Measurements from ENCODE around the gene SNX17.

The SNX17 gene

DNA sequence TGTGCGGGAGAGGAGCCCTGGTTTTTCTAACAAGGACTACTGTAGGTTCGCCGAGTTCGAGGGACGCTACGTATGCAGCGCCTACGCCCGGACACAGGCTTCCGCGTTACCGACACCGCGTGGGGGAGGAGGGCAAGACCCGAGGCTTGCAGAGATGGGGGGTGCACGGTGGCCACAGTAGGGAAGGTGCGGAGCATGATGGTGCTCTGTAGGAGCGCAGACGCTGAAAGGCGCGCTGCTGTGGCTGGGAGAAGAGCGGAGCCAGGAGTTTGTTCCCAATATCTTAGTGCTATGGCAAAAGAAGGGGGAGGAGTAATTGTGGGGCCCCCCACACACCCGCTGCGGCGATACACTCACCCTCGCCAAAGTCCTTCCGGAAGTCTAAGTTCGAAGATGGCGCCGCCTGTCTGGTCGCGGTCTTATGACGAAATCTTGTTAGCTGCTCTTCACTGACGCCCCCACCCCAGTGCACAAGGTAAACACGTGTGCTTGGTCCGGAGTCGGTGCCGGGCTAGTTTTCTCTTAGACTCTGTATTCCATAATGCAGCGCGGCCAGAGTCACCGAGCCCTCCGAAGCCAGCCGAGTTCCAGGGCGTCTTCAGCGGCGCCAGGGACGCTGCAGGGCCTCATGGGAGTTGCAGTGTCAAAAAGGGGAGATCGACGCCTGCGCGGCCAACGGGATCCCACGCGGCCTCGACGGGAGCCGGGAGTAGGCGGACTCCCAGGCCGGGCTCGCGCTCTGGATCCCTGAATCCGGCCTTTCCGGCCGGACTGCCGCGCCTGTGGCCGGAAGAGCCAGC lies 13.8 kb upstream of the SNX17 start, which contains the start of gene GTF3C2:
Gene GTF3C2 (minus strand): TSS at position 383 of the 800 bp plus-strand sequence. CDS start 13,210 bp downstream, outside the sequence.
- H3K79me1 ChIP-seq (ENCODE audit: low read depth, low read length), result peaks cover 6% of the 10 kb centered on the region
- peak within 1 kb of the TSS; percentile 95 for H3K4ac ChIP-seq (ENCODE audit: low read length)
- H3K27ac ChIP-seq (replicated peaks; ENCODE audit: low read length), result peak within 1 kb of the TSS; percentile 93
- DNase-seq (ENCODE audit: low spot score), result peak; percentile 98
- no peak within 1 kb of the TSS for H2BK12ac ChIP-seq (ENCODE audit: low read length)
- H3K36me3 ChIP-seq (replicated peaks in 1 of 2; ENCODE audit: control insufficient read depth in 2 of 2, insufficient read depth in 2 of 2, low read length in 2 of 2), result peaks cover 0 to 23% of the 10 kb centered on the region in 2 donors
- peak within 1 kb of the TSS; percentile 29 for H3K23ac ChIP-seq (ENCODE audit: low read depth, low read length, poor library complexity)
- no CpG with 5 or more reads among the region's 67 CpGs for WGBS, 2 donors (ENCODE audit: extremely low coverage in 2 of 2, insufficient read length in 2 of 2, insufficient replicate concordance in 1 of 2)
- H2BK120ac ChIP-seq (ENCODE audit: low read depth, low read length), result no peak within 1 kb of the TSS
- peak within 1 kb of the TSS; percentile 4 for H2AK5ac ChIP-seq (ENCODE audit: low read depth, low read length)
- H3K4me2 ChIP-seq (ENCODE audit: insufficient read depth, low read length, poor library complexity, severe bottlenecking), result peak within 1 kb of the TSS; percentile 91
- peak within 1 kb of the TSS; percentile 30 for H4K8ac ChIP-seq (ENCODE audit: low read depth, low read length)
- peak within 1 kb of the TSS; percentile 89 for H3K14ac ChIP-seq (ENCODE audit: low read length)
- peak within 1 kb of the TSS; percentile 96 for H2AFZ ChIP-seq (ENCODE audit: low read length)
- H3K18ac ChIP-seq (ENCODE audit: low read length), result peak within 1 kb of the TSS; percentile 91
- H3K4me1 ChIP-seq (ENCODE audit: control insufficient read depth in 2 of 2, insufficient read depth in 1 of 2, low read depth in 1 of 2, low read length in 2 of 2), result peaks cover 0 to 3% of the 10 kb centered on the region in 2 donors
- peak within 1 kb of the TSS; percentile 92 for H3K9ac ChIP-seq (ENCODE audit: low read depth, low read length, poor library complexity)
- peak within 1 kb of the TSS; percentile 95 to 97 for H3K4me3 ChIP-seq (ENCODE audit: low read length in 2 of 2)
- peaks cover 0 to 7% of the 10 kb centered on the region in 2 donors for H3K9me3 ChIP-seq (replicated peaks in 1 of 2; ENCODE audit: control insufficient read depth in 2 of 2, insufficient read depth in 1 of 2, low read depth in 1 of 2, low read length in 2 of 2)
- H4K91ac ChIP-seq (ENCODE audit: low read depth, low read length, poor library complexity), result no peak within 1 kb of the TSS
- H2BK5ac ChIP-seq (ENCODE audit: low read length), result peak within 1 kb of the TSS; percentile 9
- H3K27me3 ChIP-seq (ENCODE audit: control insufficient read depth in 3 of 3, insufficient read depth in 3 of 3, low read depth in 1 of 3, low read length in 3 of 3), result no peaks in the 10 kb centered on the region
- H2BK15ac ChIP-seq (ENCODE audit: low read length), result no peak within 1 kb of the TSS

DNA sequence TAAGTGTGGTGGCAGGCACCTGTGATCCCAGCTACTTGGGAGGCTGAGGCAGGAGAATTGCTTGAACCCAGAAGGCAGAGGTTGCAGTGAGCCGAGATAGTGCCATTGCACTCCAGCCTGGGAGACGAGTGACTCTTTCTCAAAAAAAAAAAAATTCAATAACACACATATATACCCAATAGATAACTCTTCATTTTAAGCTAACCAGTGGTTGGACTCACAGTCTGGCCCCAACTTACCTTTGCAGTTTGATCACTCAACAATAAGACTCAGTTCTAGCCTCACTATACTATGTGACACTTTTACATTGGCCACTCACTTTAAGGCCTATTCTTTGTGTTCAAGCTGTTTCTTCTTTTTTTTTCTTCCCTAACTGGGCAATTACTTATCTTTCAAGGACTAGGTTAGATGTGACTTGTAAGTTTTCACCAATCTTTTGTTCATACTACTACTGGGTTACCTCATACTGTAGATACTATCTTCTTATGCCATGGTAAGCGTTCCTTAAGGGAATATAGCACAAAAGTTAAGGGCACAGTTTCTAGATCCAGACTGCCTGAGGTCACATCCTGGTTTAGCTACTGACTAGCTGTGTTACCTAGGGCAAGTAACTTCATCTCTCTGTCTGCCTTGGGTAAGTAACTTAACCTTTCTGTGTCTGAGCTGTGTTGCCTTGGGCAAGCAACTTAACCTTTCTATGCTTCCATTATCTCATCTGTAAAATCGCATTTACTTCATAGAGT lies 7.6 kb upstream of the SNX17 start:
- H3K27ac ChIP-seq (replicated peaks; ENCODE audit: low read length), result no peak overlapping the region
- no peak overlapping the region for H3K4me3 ChIP-seq (ENCODE audit: low read length in 2 of 2)
- H2AFZ ChIP-seq (ENCODE audit: low read length), result no peak overlapping the region
- H2BK5ac ChIP-seq (ENCODE audit: low read length), result no peak overlapping the region
- peaks cover 24 to 69% of the 10 kb centered on the region in 2 donors for H3K36me3 ChIP-seq (replicated peaks in 1 of 2; ENCODE audit: control insufficient read depth in 2 of 2, insufficient read depth in 2 of 2, low read length in 2 of 2)
- H3K9me3 ChIP-seq (replicated peaks in 1 of 2; ENCODE audit: control insufficient read depth in 2 of 2, insufficient read depth in 1 of 2, low read depth in 1 of 2, low read length in 2 of 2), result peaks cover 0 to 7% of the 10 kb centered on the region in 2 donors
- no peak overlapping the region for H2AK5ac ChIP-seq (ENCODE audit: low read depth, low read length)
- no peak overlapping the region for H3K4me2 ChIP-seq (ENCODE audit: insufficient read depth, low read length, poor library complexity, severe bottlenecking)
- H2BK120ac ChIP-seq (ENCODE audit: low read depth, low read length), result no peak overlapping the region
- no peak overlapping the region for H3K4ac ChIP-seq (ENCODE audit: low read length)
- no peak overlapping the region for H3K14ac ChIP-seq (ENCODE audit: low read length)
- no peak overlapping the region for H4K8ac ChIP-seq (ENCODE audit: low read depth, low read length)
- H4K91ac ChIP-seq (ENCODE audit: low read depth, low read length, poor library complexity), result no peak overlapping the region
- no peak overlapping the region for H3K18ac ChIP-seq (ENCODE audit: low read length)
- no peaks in the 10 kb centered on the region for H3K4me1 ChIP-seq (ENCODE audit: control insufficient read depth in 2 of 2, insufficient read depth in 1 of 2, low read depth in 1 of 2, low read length in 2 of 2)
- no peak overlapping the region for H2BK12ac ChIP-seq (ENCODE audit: low read length)
- H3K9ac ChIP-seq (ENCODE audit: low read depth, low read length, poor library complexity), result no peak overlapping the region
- no peak for DNase-seq (ENCODE audit: low spot score)
- H2BK15ac ChIP-seq (ENCODE audit: low read length), result no peak overlapping the region
- no CpG with 5 or more reads among the region's 4 CpGs for WGBS, 2 donors (ENCODE audit: extremely low coverage in 2 of 2, insufficient read length in 2 of 2, insufficient replicate concordance in 1 of 2)
- no peaks in the 10 kb centered on the region for H3K79me1 ChIP-seq (ENCODE audit: low read depth, low read length)
- no peak overlapping the region for H3K23ac ChIP-seq (ENCODE audit: low read depth, low read length, poor library complexity)
- no peaks in the 10 kb centered on the region for H3K27me3 ChIP-seq (ENCODE audit: control insufficient read depth in 3 of 3, insufficient read depth in 3 of 3, low read depth in 1 of 3, low read length in 3 of 3)

DNA sequence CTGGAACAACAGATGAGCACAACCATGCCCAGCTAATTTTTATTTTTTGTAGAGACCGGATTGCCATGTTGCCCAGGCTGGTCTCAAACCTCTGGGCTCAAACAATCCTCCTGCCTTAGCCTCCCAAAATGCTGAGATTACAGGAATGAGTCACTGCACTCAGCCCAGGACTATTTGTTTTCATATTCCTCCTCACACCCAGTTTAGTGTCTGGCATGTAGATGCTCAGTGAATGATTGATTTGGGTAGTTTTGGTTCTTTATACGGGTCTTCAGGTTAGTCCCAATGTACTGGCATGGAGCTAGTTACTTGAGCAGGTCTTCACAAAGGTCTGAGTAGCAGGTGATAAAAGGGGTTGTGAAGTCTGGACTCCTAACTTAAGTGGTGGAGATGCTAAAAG lies 6.5 kb upstream of the SNX17 start:
- DNase-seq (ENCODE audit: low spot score), result no peak
- H4K91ac ChIP-seq (ENCODE audit: low read depth, low read length, poor library complexity), result no peak overlapping the region
- H4K8ac ChIP-seq (ENCODE audit: low read depth, low read length), result no peak overlapping the region
- H3K4me1 ChIP-seq (ENCODE audit: control insufficient read depth in 2 of 2, insufficient read depth in 1 of 2, low read depth in 1 of 2, low read length in 2 of 2), result peaks cover 0 to 1% of the 10 kb centered on the region in 2 donors
- H3K4me3 ChIP-seq (ENCODE audit: low read length in 2 of 2), result no peak overlapping the region
- H2BK15ac ChIP-seq (ENCODE audit: low read length), result no peak overlapping the region
- no peak overlapping the region for H3K9ac ChIP-seq (ENCODE audit: low read depth, low read length, poor library complexity)
- no peaks in the 10 kb centered on the region for H3K9me3 ChIP-seq (replicated peaks in 1 of 2; ENCODE audit: control insufficient read depth in 2 of 2, insufficient read depth in 1 of 2, low read depth in 1 of 2, low read length in 2 of 2)
- H3K23ac ChIP-seq (ENCODE audit: low read depth, low read length, poor library complexity), result no peak overlapping the region
- H2BK5ac ChIP-seq (ENCODE audit: low read length), result no peak overlapping the region
- no peak overlapping the region for H3K14ac ChIP-seq (ENCODE audit: low read length)
- no peak overlapping the region for H3K4me2 ChIP-seq (ENCODE audit: insufficient read depth, low read length, poor library complexity, severe bottlenecking)
- H3K4ac ChIP-seq (ENCODE audit: low read length), result no peak overlapping the region
- peaks cover 29 to 72% of the 10 kb centered on the region in 2 donors for H3K36me3 ChIP-seq (replicated peaks in 1 of 2; ENCODE audit: control insufficient read depth in 2 of 2, insufficient read depth in 2 of 2, low read length in 2 of 2)
- H2AFZ ChIP-seq (ENCODE audit: low read length), result no peak overlapping the region
- no peak overlapping the region for H2BK12ac ChIP-seq (ENCODE audit: low read length)
- no peak overlapping the region for H3K18ac ChIP-seq (ENCODE audit: low read length)
- no CpG with 5 or more reads among the region's 2 CpGs for WGBS, 2 donors (ENCODE audit: extremely low coverage in 2 of 2, insufficient read length in 2 of 2, insufficient replicate concordance in 1 of 2)
- no peak overlapping the region for H3K27ac ChIP-seq (replicated peaks; ENCODE audit: low read length)
- no peaks in the 10 kb centered on the region for H3K27me3 ChIP-seq (ENCODE audit: control insufficient read depth in 3 of 3, insufficient read depth in 3 of 3, low read depth in 1 of 3, low read length in 3 of 3)
- H3K79me1 ChIP-seq (ENCODE audit: low read depth, low read length), result no peaks in the 10 kb centered on the region
- no peak overlapping the region for H2BK120ac ChIP-seq (ENCODE audit: low read depth, low read length)
- no peak overlapping the region for H2AK5ac ChIP-seq (ENCODE audit: low read depth, low read length)

Data from neuronal stem cell (in vitro differentiated cells).